Measurements from ENCODE around the gene TNFRSF6B. TPM values are rescaled to one million over a fixed set of nuclear protein-coding genes. Genes with fewer than 3 reads are reported as not detected.
A peak's percentile ranks its signal among the peaks of the same experiment; 100 is the strongest.

The TNFRSF6B gene
- polyA plus RNA-seq, 2 of the 4 experiments (the other 2 are of a cell fraction): 0.22 to 0.66 TPM

DNA sequence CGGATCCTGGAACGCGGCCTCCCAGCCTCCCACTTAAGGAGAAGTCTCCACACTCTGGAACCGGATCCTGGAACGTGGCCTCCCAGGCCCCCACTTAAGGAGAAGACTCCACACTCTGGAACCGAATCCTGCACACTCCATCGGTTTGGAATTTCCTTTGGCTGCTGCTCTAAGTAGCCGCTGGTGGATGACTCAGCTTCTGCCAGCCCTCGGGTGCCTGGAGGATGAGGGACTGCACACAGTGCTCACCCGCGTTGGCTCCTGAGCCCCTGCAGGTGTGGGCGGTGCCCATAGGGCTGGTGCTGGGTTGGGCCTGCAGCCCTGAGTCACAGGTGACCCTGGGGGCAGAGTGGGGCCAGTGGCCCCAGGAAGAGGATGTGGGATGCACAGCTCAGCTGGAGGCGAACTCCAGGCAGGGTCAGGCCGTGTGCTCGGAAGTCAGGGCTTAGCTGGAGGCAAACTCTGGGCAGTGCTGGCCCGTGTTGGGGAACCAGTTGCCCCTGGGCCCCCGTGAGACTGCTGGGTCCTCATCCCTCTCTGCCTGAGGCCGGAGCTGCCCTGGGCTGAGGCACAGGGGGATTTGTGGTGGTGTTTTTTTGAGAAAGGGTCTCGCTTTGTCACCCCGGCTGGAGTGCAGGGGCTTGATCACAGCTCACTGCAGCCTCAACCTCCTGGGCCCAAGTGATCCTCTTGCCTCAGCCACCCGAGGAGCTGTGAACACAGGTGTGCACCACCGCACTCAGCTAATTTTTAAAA is 13.9 kb upstream of the TNFRSF6B start:
- ChIA-PET POLR2A (interaction anchor here (0.5 to 1.7 kb wide), 9 partner anchors 8 to 183 kb away, joined by 3 to 7 read pairs (median 4); partner anchors contain the start of genes ARFRP1, GMEB2, HELZ2 and PTK6), CTCF (interaction anchor here (0.8 to 4.3 kb wide), 6 partner anchors 10 to 187 kb away, joined by 3 to 34 read pairs (median 6); partner anchors contain the start of gene PTK6)
- peak; percentile 79 to 93 for ATAC-seq
- H3K9me3 ChIP-seq: no peaks in the 10 kb centered on the region
- peak; percentile 87 to 94 for DNase-seq (ENCODE audit: low read depth in 1 of 2, low spot score in 1 of 2)
- peak; percentile 97 for FAIRE-seq
- H3K4me1 ChIP-seq: peaks cover 40% of the 10 kb centered on the region
- peak overlapping the region; percentile 93 to 94 for H3K27ac ChIP-seq
- H3K4me2 ChIP-seq: peak overlapping the region; percentile 70
- TF ChIP-seq NFE2L2 (conservative IDR thresholded peaks at IDR 0.05; ENCODE audit: low read length) (peak; percentile 68), CHD2 (IDR thresholded peaks at IDR 0.05; ENCODE audit: low read length, partially characterized antibody) (no peak), RARB (CRISPR knock-in tag; IDR thresholded peaks at IDR 0.05) (no peak), CBX2 (IDR thresholded peaks at IDR 0.05; ENCODE audit: borderline replicate concordance, low read depth) (no peak), KDM5A (IDR thresholded peaks at IDR 0.05) (no peak), JUN (IDR thresholded peaks at IDR 0.05) (peak; percentile 67 to 75), POLR2A (IDR thresholded peaks at IDR 0.05; ENCODE audit: low read length) (peak; percentile 49), EP300 (IDR thresholded peaks at IDR 0.05) (peak in 1 of 2 experiments; percentile 48; a peak in 1 of 5 replicates), FOXS1 (CRISPR knock-in tag; IDR thresholded peaks at IDR 0.05) (no peak), JUNB (IDR thresholded peaks at IDR 0.05) (peak; percentile 72), ZSCAN20 (CRISPR knock-in tag; IDR thresholded peaks at IDR 0.05) (no peak), CEBPB (IDR thresholded peaks at IDR 0.05) (peak in 1 of 2 experiments; percentile 22; a peak in 1 of 4 replicates), HEYL (CRISPR knock-in tag; IDR thresholded peaks at IDR 0.05) (no peak), MAFK (IDR thresholded peaks at IDR 0.05; ENCODE audit: partially characterized antibody) (peak; percentile 90), ZNF302 (CRISPR knock-in tag; IDR thresholded peaks at IDR 0.05) (0 out of 2 replicates have a peak, but pooled peaks have one; percentile 21), RAD21 (conservative IDR thresholded peaks at IDR 0.05 in 1 of 2, IDR thresholded peaks at IDR 0.05 in 1 of 2) (no peak; a peak in 2 of 5 replicates), FOSL2 (IDR thresholded peaks at IDR 0.05) (peak; percentile 82), FOSL2 (CRISPR knock-in tag; IDR thresholded peaks at IDR 0.05) (peak; percentile 93), SMC3 (IDR thresholded peaks at IDR 0.05) (peak; percentile 24; the same call in 1 of the 3 replicates), GATA3 (IDR thresholded peaks at IDR 0.05; ENCODE audit: borderline replicate concordance) (peak; percentile 53; the same call in 1 of the 2 replicates)
- TF ChIP-seq, protein P1, sequence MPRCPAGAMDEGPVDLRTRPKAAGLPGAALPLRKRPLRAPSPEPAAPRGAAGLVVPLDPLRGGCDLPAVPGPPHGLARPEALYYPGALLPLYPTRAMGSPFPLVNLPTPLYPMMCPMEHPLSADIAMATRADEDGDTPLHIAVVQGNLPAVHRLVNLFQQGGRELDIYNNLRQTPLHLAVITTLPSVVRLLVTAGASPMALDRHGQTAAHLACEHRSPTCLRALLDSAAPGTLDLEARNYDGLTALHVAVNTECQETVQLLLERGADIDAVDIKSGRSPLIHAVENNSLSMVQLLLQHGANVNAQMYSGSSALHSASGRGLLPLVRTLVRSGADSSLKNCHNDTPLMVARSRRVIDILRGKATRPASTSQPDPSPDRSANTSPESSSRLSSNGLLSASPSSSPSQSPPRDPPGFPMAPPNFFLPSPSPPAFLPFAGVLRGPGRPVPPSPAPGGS (IDR thresholded peaks at IDR 0.05): peak; percentile 75; the same call in 2 of the 3 replicates
- TF ChIP-seq, protein P2, sequence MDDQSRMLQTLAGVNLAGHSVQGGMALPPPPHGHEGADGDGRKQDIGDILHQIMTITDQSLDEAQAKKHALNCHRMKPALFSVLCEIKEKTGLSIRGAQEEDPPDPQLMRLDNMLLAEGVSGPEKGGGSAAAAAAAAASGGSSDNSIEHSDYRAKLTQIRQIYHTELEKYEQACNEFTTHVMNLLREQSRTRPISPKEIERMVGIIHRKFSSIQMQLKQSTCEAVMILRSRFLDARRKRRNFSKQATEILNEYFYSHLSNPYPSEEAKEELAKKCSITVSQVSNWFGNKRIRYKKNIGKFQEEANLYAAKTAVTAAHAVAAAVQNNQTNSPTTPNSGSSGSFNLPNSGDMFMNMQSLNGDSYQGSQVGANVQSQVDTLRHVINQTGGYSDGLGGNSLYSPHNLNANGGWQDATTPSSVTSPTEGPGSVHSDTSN (IDR thresholded peaks at IDR 0.05): peak; percentile 78
- TF ChIP-seq, protein P3, sequence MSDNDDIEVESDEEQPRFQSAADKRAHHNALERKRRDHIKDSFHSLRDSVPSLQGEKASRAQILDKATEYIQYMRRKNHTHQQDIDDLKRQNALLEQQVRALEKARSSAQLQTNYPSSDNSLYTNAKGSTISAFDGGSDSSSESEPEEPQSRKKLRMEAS (IDR thresholded peaks at IDR 0.05): peak; percentile 84
- TF ChIP-seq, protein P4, sequence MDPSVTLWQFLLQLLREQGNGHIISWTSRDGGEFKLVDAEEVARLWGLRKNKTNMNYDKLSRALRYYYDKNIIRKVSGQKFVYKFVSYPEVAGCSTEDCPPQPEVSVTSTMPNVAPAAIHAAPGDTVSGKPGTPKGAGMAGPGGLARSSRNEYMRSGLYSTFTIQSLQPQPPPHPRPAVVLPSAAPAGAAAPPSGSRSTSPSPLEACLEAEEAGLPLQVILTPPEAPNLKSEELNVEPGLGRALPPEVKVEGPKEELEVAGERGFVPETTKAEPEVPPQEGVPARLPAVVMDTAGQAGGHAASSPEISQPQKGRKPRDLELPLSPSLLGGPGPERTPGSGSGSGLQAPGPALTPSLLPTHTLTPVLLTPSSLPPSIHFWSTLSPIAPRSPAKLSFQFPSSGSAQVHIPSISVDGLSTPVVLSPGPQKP (IDR thresholded peaks at IDR 0.05; ENCODE audit: low read depth, low read length): no peak
- H3K4me3 ChIP-seq: no peak overlapping the region
- 28% methylated on average over 13 of the region's 22 CpGs for WGBS (ENCODE audit: missing lambda C conversion rate)
